ENCODE measurements around the gene SNX27.
"Not testable (repeated sequence)": the region's sequence is repeated elsewhere in the genome, so short reads cannot be mapped to it uniquely, and the experiment has no call there.

SNX27 gene

DNA sequence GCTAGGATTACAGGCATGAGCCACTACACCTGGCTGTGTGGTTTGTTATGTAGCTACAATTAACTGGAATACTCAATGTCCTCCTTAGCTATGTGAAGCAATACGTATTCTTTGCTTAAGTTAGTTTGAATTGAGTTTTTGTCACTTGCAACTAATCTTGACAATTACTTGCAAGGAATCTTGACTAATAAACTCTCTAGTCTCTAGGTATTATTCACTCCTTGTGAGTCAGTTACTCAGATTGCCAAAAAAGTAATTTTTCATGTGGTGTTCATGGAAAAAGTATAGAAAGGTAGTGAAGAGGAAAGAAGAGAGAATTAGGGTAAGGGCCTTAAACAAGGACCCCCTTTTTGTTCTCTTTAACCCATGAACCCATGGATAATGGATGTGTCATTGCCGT, 7.6 kb upstream of the SNX27 start:
- no peak for DNase-seq (ENCODE audit: low read depth)

GRCh38 chr1:151606384-151606783, 5.5 kb upstream of the SNX27 start:
- no peak for DNase-seq (ENCODE audit: low read depth)

DNA sequence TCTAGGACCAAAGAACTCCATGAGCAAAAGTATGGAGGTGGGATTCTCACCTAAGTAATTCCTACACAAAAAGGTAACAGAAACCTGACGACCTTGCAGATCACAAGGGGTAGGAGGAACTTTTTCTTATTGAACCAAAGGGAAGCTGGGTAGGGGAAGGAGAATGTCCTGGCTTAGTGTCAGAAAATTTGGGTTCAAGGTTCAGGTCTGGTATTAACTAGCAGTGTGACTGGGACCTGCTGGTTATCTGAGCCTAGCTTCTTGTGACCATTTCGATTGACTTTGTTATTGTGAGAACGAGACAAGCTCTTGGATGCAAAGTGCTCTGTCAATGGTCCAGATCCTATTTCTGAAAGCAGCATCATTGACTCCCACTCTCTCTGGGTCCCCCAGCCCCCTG, 5.0 kb upstream of the SNX27 start:
- DNase-seq (ENCODE audit: low read depth): no peak

DNA sequence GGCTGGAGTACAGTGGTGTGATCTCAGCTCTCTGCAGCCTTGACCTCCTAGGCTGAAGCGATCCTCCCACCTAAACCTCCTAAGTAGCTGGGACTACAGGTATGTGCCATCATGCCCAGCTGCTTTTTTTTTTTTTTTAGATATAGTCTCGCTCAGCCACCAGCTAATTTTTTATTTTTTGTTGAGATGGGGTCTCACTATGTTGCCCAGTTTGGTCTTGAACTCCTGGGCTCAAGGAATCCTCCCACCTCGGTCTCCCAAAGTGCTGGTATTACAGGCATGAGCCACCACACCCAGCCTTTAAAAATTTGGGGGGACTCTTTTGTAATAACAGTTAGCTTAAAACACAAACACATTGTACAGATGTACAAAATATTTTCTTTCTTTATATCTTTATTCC, 1.7 kb upstream of the SNX27 start:
- no peak for DNase-seq (ENCODE audit: low read depth)

DNA sequence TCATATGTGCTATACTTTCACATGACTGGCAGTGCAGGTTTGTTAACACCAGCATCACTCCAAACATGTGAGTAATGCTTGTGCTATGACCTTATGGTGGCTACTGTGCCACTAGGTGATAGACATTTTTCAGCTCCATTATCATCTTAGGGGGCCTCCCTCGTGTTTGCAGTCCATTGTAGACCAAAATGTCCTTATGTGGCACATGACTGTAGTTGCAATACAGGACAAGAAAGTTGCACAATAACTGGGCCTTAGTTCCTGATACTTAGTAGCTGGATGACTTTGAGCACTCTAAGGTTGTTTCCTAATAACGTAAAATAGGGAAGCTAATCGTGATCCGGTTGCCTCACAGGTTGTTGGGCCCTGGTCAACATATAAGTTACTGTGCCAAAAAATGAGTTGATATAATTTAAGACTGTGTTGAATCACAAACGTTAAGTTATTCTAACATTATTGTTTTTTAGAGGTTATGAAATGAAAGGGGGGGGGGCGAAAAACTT, 511 bp upstream of the SNX27 start:
- no peak for DNase-seq (ENCODE audit: low read depth)

DNA sequence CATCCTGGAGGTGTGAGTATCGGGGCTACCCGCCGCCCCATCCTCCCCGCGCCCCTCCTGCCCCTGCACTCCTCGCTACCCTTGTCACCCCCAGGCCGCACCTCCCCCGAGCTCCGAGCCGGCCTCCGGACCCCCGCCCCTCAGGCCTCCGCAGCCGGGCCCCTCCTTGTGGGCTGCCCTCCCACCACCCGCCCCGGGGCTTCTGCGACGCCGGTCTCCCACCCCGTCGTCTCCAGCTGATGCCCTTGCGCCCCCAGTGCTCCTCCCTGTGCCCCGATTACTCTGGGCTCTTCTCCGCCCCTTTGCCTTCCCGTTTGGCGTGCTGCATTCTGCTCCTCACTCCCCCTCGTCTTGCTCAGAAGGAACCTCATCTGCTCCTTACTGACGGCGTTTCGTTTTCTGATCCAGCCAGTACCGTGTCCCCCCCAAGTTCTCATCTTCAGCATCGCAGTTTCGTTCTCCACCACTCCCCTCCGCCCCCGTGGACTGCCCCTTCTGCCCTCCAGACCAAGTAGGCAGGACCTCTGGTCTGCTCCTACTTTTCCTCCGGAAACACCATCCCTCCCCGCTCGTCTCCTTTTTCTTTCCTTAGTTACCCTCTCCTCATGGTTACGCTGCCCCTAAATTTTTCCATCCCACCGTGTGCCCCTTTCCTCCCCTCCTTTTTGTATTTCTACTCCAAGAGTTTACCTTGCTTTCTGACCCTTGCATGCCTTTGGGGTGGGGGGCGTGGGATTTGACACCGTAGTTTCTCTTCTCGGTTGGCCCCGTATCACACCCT, 841 bp downstream of the SNX27 start:
- no peak for DNase-seq (ENCODE audit: low read depth)

- no peak for DNase-seq (ENCODE audit: low read depth)
These were observed 1.5 kb downstream of the SNX27 start for GRCh38 chr1:151613282-151613780.

- no peak for DNase-seq (ENCODE audit: low read depth)
These were observed 4.1 kb downstream of the SNX27 start for GRCh38 chr1:151615711-151616504.

GRCh38 chr1:151616505-151616849, 4.6 kb downstream of the SNX27 start:
- DNase-seq (ENCODE audit: low read depth): no peak

- DNase-seq (ENCODE audit: low read depth): no peak
These were observed 6.2 kb downstream of the SNX27 start for GRCh38 chr1:151618003-151618402.

DNA sequence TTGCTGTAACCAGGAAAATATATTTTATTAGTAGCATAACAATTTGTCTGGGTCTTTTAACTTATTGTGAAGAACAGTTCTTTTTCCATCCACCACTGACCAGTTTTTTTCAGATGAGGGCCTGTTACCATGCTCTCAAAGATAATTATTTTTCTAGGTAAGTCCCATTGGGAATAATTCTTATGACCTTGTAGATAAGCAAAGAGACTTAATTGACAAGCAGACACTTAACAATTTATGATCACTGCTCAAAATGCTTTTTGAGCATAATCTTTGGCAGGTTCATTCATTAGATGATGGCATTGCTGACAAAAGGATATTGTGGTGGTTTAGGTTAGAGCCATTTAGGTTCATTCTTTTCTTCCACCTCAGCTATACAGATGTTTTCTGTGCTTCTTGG, 6.6 kb downstream of the SNX27 start:
- no peak for DNase-seq (ENCODE audit: low read depth)

DNA sequence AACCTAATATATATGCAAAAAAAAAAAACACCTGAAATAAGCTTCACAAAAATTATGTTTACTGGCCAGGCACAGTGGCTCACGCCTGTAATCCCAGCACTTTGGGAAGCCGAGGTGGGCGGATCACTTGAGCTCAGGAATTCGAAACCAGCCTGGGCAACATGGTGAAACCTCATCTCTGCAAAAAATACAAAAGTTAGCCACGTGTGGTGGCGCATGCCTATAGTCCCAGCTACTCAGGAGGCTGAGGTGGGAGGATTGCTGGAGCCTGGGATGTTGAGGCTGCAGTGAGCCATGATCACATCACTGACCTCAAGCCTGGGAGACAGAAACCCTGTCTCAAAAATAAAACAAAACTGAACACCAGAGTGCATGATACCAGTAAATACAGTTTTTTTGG, 7.1 kb downstream of the SNX27 start:
- DNase-seq (ENCODE audit: low read depth): not testable (repeated sequence)

DNA sequence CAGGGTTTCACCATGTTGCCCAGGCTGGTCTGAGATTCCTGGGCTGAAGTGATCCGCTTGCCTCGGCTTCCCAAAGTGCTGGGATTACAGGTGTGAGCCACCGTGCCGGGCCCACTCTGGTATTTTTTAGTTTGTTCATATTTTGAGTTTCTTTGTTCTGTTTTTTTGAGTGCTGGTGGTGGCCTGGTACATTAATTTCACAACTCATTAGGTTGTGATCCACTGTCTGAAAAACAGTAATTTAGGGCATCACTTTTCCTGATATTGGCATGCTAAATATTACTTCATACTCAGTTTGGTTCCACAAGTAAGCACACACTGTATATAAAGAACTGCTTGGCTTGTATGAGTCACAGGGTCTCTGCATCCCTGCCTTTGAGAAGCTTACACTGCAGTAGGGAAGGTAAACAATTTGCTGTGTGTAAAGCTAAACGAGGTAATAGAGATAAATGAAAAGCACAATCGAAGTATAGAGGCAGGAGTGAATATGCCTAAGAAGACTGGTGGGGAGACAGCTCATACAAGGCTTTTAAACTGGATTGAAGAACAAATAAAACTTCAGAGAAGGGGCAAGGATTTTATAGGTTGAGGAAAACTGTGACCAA, 7.7 kb downstream of the SNX27 start:
- DNase-seq (ENCODE audit: low read depth): no peak

- no peak for DNase-seq (ENCODE audit: low read depth)
These were observed 8.4 kb downstream of the SNX27 start for GRCh38 chr1:151620286-151620685.

- no peak for DNase-seq (ENCODE audit: low read depth)
These were observed 9.5 kb downstream of the SNX27 start for GRCh38 chr1:151621351-151621750.

- DNase-seq (ENCODE audit: low read depth): no peak
These were observed 12.9 kb downstream of the SNX27 start for GRCh38 chr1:151624783-151625182.

GRCh38 chr1:151626740-151627334, 15.0 kb downstream of the SNX27 start:
- DNase-seq (ENCODE audit: low read depth): no peak

GRCh38 chr1:151629278-151629677, 17.4 kb downstream of the SNX27 start:
- no peak for DNase-seq (ENCODE audit: low read depth)

GRCh38 chr1:151635479-151636072, 23.7 kb downstream of the SNX27 start:
- no peak for DNase-seq (ENCODE audit: low read depth)

DNA sequence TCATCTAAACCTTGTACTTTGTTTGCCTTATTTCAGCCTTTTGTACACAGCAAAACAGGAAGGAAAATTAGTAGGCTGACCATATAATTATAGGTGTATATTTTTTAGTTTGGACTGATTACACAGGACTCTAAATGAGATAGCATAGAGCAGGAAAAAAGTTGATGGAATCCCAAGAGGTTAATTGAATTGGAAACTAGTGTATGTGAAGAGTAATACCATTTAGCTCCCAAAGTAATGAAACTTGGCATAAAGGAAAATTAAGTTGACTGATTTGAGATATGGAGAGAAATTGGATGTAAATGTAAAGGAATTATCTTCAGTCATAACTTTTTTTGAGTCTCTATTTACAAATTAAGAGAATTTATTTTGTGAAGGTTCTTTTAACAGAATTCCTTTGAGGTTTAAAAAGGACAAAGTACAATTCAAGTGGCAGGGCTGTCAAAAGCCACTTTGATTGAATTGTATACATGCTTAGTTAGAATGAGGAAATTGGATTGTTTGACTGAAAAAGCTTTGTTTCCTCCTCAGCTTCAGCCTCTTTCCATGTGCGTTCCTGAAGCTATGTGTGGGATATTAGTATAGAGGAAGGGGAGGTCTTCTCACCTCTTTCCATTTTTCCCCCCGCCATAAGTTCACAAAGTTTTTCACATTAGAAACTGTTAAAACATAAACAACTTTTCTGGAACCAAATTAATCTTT, 26.4 kb downstream of the SNX27 start:
- no peak for DNase-seq (ENCODE audit: low read depth)

DNA sequence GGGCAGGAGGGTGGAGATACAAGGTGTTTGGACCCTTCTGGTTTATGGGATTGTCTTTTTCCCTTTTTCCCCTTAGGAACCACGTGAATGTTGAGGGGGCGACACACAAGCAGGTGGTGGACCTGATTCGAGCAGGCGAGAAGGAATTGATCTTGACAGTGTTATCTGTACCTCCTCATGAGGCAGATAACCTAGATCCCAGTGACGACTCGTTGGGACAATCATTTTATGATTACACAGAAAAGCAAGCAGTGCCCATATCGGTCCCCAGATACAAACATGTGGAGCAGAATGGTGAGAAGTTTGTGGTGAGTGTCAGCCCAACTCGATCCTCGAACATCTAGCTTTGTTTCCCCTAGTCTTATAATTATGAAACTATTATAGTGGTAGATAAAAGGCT, 27.0 kb downstream of the SNX27 start:
- DNase-seq (ENCODE audit: low read depth): no peak
